ENCODE results near the gene HS3ST3A1. TPM values are rescaled to one million over a fixed set of nuclear protein-coding genes. Genes with fewer than 3 reads are reported as not detected.

The HS3ST3A1 gene
- total and polyA plus RNA-seq, 2 of the 8 experiments (the other 6 are each of a cell fraction or from before 2014, with no cell fraction given): 5.4 to 5.7 TPM

DNA sequence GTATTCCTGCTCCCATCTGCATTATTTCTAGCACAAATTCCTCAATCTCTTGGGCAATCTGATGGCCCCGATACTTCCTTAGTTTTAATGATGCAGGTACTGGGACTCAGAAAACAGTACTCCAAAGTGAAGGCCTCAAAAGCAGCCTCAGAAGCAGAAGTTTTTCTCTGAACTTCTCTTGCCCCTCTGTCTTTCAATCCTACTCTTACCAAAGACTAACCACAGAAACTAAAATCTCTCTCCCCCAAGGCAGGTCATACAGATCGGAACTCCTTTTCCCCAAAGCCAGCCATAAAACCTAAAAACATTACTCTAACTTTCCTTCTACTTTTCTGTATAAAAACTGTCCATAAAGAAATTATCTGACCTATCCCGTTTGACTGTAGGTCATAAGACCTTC, 103.5 kb downstream of the HS3ST3A1 start (continued):
- TF ChIP-seq CHD7 (IDR thresholded peaks at IDR 0.05; ENCODE audit: insufficient replicate concordance, low read length) (no peak), KDM4A (IDR thresholded peaks at IDR 0.05; ENCODE audit: low read depth, low read length, severe bottlenecking) (no peak), MAFK (IDR thresholded peaks at IDR 0.05; ENCODE audit: low read depth, low read length) (no peak), CREB1 (IDR thresholded peaks at IDR 0.05) (no peak), POLR2A (IDR thresholded peaks at IDR 0.05; ENCODE audit: control extremely low read depth in 1 of 2, low read depth in 2 of 2, low read length in 2 of 2) (no peak), RAD21 (IDR thresholded peaks at IDR 0.05 in 1 of 2, conservative IDR thresholded peaks at IDR 0.05 in 1 of 2; ENCODE audit: low read depth in 2 of 2, low read length in 2 of 2) (no peak), ATF2 (IDR thresholded peaks at IDR 0.05; ENCODE audit: low read length) (no peak), BCL11A (IDR thresholded peaks at IDR 0.05; ENCODE audit: low read depth in 2 of 2, low read length in 2 of 2) (no peak), POU5F1 (IDR thresholded peaks at IDR 0.05; ENCODE audit: low read depth, low read length) (no peak)
